OCI-LY7 (cell line): ENCODE data around the gene APBB2.

Experiments
- EZH2phosphoT487 ChIP-seq: fragments of 200-600 bp; sonication (generic); IDR thresholded peaks from 2 replicates; pipeline ENCODE4 v1.6.1; 2018; ENCODE audit warnings: low read depth, borderline replicate concordance, mild to moderate bottlenecking, mixed run types, antibody characterized with exemption, low read length, moderate library complexity, mixed read lengths
- TF ChIP-seq, protein P1 (sequence below): fragments of 200-600 bp; sonication (generic); conservative IDR thresholded peaks from 2 replicates; pipeline ENCODE4 v1.5.1; 2014; ENCODE audit warnings: mild to moderate bottlenecking, antibody characterized with exemption, low read length, moderate library complexity, mixed read lengths

DNA sequence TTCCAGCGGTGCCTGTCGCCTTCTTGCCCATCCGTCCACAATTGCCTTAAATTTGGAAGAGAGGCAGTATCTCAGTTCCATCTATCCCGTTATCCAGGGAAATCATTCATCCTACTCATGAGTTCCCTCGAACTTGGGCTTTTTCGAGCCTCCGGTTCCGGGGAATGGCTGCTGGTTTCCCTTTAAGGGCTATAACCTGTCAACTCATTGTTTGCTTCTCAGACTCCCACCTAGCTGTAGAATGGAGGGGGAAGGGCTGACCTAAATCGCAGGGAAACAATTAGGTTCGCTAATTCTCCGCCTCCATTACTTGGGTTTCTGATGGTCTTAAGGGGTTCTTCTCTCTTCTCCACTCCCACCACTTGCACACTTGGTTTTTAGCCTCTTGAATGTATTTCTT is 43.6 kb upstream of the APBB2 start:
- TF ChIP-seq, protein P1, sequence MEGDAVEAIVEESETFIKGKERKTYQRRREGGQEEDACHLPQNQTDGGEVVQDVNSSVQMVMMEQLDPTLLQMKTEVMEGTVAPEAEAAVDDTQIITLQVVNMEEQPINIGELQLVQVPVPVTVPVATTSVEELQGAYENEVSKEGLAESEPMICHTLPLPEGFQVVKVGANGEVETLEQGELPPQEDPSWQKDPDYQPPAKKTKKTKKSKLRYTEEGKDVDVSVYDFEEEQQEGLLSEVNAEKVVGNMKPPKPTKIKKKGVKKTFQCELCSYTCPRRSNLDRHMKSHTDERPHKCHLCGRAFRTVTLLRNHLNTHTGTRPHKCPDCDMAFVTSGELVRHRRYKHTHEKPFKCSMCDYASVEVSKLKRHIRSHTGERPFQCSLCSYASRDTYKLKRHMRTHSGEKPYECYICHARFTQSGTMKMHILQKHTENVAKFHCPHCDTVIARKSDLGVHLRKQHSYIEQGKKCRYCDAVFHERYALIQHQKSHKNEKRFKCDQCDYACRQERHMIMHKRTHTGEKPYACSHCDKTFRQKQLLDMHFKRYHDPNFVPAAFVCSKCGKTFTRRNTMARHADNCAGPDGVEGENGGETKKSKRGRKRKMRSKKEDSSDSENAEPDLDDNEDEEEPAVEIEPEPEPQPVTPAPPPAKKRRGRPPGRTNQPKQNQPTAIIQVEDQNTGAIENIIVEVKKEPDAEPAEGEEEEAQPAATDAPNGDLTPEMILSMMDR = no peak
- TF ChIP-seq EZH2phosphoT487 = no peak
